HG02981 (cell line): Measurements from ENCODE around the gene DEFB132.

ENCODE experiments used
- ATAC-seq: cut with Tn5 transposase; IDR thresholded peaks from one replicate; pipeline ENCODE4 v1.9.1; 2021; ENCODE audit warnings: mild to moderate bottlenecking, moderate library complexity; ENCODE audit not compliant: unreplicated experiment

Gene DEFB132

GRCh38 chr20:295804-296203 lies 38.3 kb downstream of the DEFB132 start:
- ATAC-seq = no peak

DNA sequence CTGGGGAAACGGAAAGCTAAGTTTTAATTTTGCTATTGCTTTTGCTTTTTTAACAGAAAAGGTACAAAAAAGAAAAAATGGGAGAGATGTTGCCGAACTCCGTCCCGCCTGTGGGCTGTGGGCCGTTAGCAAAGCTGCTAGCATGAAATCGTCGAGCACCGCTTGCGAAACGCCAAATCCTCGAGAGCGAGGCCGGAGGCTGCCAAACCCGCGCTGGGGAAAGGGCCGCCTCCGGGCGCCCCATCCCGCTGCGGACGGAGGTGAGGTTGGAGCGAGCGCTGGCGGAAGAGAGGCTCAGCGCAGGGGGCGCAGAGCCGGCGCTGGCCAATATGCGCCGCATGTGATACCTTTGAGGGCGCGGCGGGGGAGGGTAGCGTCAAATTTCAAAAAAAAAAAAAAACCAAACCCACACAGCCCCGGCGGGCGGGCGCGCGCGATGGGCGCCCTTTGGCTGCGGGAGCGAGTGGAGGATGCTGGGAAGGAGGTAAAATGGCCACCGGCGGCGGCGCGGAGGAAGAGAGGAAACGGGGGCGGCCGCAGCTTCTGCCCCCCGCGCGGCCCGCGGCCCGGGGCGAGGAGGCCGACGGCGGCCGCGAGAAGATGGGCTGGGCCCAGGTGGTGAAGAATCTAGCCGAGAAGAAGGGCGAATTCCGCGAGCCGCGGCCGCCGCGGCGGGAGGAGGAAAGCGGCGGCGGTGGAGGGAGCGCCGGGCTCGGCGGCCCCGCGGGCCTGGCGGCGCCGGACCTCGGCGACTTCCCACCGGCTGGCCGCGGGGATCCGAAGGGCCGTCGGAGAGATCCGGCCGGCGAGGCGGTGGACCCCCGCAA lies 39.8 kb downstream of the DEFB132 start, which contains the start of gene ZCCHC3:
Gene ZCCHC3 (plus strand): TSS at position 473 of the 827 bp plus-strand sequence. CDS start 17 bp downstream, at position 490.
- ATAC-seq = peak; percentile 75

DNA sequence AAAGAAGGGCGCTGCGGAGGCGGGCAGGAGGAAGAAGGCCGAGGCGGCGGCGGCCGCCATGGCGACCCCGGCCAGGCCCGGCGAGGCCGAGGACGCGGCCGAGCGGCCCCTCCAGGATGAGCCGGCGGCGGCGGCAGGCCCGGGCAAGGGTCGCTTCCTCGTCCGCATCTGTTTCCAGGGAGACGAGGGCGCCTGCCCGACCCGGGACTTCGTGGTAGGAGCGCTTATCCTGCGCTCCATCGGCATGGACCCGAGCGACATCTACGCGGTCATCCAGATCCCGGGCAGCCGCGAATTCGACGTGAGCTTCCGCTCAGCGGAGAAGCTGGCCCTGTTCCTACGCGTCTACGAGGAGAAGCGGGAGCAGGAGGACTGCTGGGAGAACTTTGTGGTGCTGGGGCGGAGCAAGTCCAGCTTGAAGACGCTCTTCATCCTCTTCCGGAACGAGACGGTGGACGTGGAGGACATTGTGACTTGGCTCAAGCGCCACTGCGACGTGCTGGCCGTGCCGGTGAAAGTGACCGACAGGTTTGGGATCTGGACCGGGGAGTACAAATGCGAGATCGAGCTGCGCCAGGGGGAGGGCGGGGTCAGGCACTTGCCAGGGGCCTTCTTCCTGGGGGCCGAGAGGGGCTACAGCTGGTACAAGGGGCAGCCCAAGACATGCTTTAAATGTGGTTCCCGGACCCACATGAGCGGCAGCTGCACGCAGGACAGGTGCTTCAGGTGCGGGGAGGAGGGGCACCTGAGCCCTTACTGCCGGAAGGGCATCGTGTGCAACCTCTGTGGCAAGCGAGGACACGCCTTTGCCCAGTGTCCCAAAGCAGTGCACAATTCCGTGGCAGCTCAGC lies 40.6 kb downstream of the DEFB132 start:
- ATAC-seq = peak; percentile 18

GRCh38 chr20:298776-299391 lies 41.4 kb downstream of the DEFB132 start:
- no peak for ATAC-seq

DNA sequence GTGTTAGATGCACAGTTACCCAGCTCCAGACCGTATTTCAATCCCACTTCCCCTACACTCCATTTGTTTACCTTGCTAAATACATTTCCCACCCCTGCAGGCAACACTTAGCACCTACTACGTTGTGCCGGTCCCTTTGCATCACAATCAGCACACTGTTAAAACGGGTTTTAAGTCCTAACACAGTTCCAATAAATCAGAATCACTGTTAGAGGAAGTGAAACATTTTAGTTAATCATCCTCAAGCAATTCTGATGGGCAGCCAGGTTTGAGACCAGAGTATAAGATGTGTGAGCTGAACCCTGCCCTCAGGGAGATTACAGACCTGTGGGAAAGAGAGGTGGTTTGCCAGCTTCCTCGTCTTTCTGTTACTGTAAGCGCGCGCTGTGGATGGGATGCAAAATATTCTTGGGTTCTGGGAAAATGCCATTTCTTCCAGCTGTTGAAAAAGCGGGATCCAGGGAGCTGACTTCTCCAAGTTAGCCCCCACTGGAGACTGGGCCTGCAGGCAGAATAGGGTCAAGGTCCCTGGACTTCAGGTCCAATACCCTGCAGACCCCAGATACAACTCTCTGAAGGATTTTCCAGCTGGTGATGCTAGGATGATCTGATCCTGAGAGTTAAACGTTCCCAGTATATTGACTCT lies 42.9 kb downstream of the DEFB132 start:
- ATAC-seq = no peak

DNA sequence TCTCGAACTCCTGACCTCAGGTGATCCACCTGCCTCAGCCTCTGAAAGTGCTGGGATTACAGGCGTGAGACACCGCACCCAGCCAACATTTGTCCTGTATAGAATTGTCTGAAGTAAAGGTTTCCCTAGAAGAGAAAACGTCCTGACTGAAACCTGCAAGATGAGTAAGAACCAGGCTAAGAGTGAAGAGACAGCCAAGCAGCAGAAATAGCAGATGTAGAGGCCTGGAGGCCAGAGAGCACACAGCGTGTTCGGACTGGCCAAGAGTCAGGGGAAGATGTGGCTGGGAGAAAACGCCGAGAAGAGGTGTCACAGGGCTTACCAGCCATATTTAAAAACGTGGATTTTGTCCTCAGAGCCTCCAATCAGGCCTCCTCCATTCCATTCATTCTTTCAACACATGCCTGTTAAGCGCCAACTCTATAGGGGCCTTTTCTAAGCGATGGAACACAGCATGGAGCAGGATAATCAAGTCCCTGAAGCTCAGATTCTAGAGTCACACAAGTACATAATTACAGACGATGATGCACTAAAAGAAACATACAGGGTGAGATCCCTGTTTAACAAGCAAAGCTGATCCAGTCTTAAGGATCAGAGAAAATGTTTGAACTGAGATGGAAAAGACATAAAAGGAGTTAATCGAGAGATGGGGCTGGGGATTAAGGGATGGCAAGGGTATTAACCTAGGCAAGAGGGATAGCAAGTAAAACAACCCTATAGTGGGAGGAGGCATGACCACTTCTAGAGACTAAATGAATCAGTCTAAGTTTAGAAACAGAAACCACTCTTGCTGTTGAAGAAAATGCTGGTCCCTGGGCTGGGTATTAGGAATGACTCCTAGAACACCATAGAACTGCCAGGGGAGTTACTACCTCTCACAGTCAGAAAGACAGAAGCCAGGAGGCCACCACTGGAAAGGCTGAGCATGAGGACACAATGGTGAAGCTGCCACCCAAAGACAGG lies 44.6 kb downstream of the DEFB132 start:
- no peak for ATAC-seq

DNA sequence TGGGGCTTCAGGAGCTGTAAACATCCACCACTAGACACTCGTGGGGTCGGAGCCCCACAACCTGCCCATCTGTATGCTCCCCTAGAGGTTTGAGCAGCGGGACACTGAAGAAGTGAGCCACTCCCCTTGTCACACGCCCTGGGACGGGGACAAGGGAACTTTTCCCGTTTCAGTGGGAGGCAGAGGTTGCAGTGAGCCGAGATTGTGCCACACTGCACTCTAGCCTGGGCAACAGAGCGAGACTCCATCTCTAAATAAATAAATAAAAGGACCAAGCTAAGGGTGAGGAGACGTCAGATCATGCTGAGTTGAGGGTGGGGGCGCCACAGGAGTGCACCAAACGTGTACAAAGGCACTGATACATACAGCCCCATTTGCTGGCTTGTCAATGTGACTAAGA lies 48.2 kb downstream of the DEFB132 start:
- ATAC-seq = no peak

DNA sequence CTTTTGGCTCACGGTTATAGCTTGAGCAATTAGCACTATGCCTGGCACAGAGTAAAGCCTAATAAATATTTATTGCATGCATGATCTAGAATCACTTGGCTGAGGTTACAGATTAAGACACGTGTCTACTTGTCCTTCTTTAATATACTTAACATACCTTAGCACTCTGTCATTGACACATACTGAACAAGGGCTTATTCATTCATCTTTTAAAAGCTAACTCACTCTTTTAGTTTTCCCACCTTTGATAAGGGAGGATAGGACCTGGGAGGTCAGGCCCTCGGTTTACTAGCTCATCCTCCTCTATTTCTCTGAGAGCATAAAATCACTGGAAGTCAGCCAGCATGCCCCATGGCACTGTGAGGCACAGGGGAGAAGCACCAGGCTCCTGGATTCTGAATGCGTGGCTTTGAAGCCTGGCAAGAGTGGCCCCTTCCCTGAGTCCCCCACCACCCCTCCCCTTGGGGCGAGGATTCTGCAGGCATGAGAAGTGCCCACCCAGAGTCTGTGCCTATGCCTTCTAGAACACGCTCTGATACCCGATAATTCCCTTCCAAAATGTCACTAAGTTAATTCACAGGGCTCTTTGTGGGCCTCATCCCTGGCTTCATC lies 51.0 kb downstream of the DEFB132 start:
- no peak for ATAC-seq

DNA sequence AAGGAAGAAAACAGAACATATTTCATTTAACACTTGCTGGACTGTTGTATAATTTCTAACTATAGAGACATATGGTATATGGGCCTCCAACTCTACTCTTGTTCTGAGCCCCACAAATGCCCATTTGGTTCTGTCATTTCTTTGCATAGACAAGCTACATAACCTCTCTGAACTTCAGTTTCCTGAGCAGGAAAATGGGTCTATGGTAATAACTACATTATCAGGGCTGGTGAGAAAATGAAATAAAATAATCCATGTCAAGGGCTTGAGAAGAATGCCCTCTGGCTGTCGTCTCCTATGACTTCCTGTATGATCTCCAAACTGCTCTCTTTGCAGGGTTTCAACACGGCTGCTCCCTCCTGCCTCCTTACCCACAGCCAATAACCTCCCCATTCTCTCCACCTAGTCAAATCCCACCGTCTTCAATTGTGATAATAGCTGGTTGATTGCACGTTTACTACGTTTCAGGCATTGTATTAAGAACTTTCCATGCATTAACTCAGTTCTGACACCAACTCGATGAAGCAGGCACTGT lies 51.8 kb downstream of the DEFB132 start:
- ATAC-seq = no peak

DNA sequence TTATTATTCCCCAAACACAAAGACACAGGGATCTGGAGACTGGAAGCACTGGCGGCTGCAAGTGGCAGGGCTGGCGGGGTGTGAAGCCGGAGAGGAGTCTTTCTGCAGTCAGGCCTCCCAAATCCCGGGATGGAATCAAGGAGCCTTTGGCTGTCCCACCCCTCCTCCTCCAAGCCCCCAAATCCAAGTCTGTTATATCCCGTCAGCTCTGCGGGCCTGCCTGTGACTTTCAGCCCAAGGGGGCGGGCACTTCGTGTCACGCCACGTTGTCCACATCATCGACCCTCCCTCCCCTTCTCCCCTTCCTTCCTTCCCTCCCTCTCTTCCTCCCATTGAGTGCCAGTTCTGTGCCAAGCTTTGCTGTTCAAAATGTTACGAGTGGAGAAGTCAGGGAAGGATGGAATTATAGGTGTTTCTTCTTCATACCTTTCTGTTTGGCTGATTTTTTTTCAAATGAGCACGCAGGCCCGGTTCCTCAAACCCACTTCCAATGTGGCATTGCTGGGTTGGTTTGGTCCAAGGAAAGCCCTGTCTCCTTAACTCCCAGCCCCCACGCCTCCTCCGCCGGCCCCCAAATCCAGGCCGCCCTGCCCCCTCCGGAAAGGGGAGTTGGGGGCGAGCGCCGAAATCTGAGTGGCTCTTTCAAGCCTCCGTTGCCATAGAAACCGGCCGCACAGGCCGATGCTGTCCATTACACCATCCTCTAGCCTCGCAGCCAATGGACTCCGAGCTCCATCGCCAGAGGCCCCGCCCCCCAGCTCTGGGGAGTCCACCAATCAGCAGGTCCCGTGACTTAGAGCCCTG lies 52.5 kb downstream of the DEFB132 start:
- peak; percentile 100 for ATAC-seq

- no peak for ATAC-seq
Observed at GRCh38 chr20:310645-311044, 53.1 kb downstream of the DEFB132 start.
